DMS153 (cell line): Measurements from ENCODE around the gene NEK5.
"Not testable (repeated sequence)": the region's sequence is repeated elsewhere in the genome, so short reads cannot be mapped to it uniquely, and the experiment has no call there.

ENCODE experiments used
- DNase-seq: peaks from one replicate; lab custom pipeline; 2025; lab: John Stamatoyannopoulos, UW

Gene NEK5

GRCh38 chr13:52061587-52061986 lies 67.3 kb downstream of the NEK5 start:
- DNase-seq: no peak

- not testable (repeated sequence) for DNase-seq
These were observed 67.8 kb downstream of the NEK5 start for GRCh38 chr13:52061064-52061463.

GRCh38 chr13:52053460-52053859 lies 75.4 kb downstream of the NEK5 start:
- DNase-seq: no peak

GRCh38 chr13:52051400-52051799 lies 77.5 kb downstream of the NEK5 start:
- no peak for DNase-seq

- no peak for DNase-seq
These were observed 80.4 kb downstream of the NEK5 start for GRCh38 chr13:52048516-52048915.

- no peak for DNase-seq
These were observed 81.4 kb downstream of the NEK5 start for GRCh38 chr13:52047463-52047862.

- DNase-seq: no peak
These were observed 85.2 kb downstream of the NEK5 start for GRCh38 chr13:52043675-52044074.

- no peak for DNase-seq
These were observed 92.8 kb downstream of the NEK5 start for GRCh38 chr13:52036037-52036436.

- DNase-seq: peak; percentile 96
These were observed 94.2 kb downstream of the NEK5 start for GRCh38 chr13:52034616-52035226.

- no peak for DNase-seq
These were observed 95.8 kb downstream of the NEK5 start for GRCh38 chr13:52033039-52033438.

GRCh38 chr13:52030401-52030800 lies 98.5 kb downstream of the NEK5 start:
- not testable (repeated sequence) for DNase-seq

- DNase-seq: no peak
These were observed 99.3 kb downstream of the NEK5 start for GRCh38 chr13:52029569-52029968.

GRCh38 chr13:52027832-52028231 lies 101.0 kb downstream of the NEK5 start:
- no peak for DNase-seq

- no peak for DNase-seq
These were observed 102.6 kb downstream of the NEK5 start for GRCh38 chr13:52026246-52026626.

- no peak for DNase-seq
These were observed 103.2 kb downstream of the NEK5 start for GRCh38 chr13:52025475-52026245.

- no peak for DNase-seq
These were observed 104.4 kb downstream of the NEK5 start, which contains the start of gene UTP14C for GRCh38 chr13:52024481-52024880. Gene UTP14C, plus strand, starts transcription at chr13:52024691. Its CDS starts 4,114 bp downstream, at chr13:52028805.

- no peak for DNase-seq
These were observed 106.5 kb downstream of the NEK5 start for GRCh38 chr13:52022356-52022755.

- DNase-seq: no peak
These were observed 108.7 kb downstream of the NEK5 start for GRCh38 chr13:52020191-52020590.

- no peak for DNase-seq
These were observed 112.6 kb downstream of the NEK5 start for GRCh38 chr13:52016296-52016695.

- DNase-seq: no peak
These were observed 116.4 kb downstream of the NEK5 start for GRCh38 chr13:52012512-52012836.

- peak; percentile 97 for DNase-seq
These were observed 117.0 kb downstream of the NEK5 start, which contains the start of gene ALG11 for GRCh38 chr13:52011632-52012511. Gene ALG11, plus strand, starts transcription at chr13:52012398. Its CDS starts 21 bp downstream, at chr13:52012419.

GRCh38 chr13:52010890-52011631 lies 117.8 kb downstream of the NEK5 start, which contains the start of gene ATP7B:
Gene ATP7B, minus strand, starts transcription at chr13:52011450. Its CDS starts 113 bp downstream, at chr13:52011337.
- DNase-seq: no peak
